HG02571 (cell line): ENCODE results near the gene RSPH6A.
A peak's percentile ranks its signal among the peaks of the same experiment; 100 is the strongest.
"Not testable (repeated sequence)": the region's sequence is repeated elsewhere in the genome, so short reads cannot be mapped to it uniquely, and the experiment has no call there.

Source experiments
- ATAC-seq: cut with Tn5 transposase; IDR thresholded peaks from one replicate; pipeline ENCODE4 v1.9.1; 2021; ENCODE audit warnings: mild to moderate bottlenecking, moderate library complexity; ENCODE audit not compliant: unreplicated experiment

The RSPH6A gene

DNA sequence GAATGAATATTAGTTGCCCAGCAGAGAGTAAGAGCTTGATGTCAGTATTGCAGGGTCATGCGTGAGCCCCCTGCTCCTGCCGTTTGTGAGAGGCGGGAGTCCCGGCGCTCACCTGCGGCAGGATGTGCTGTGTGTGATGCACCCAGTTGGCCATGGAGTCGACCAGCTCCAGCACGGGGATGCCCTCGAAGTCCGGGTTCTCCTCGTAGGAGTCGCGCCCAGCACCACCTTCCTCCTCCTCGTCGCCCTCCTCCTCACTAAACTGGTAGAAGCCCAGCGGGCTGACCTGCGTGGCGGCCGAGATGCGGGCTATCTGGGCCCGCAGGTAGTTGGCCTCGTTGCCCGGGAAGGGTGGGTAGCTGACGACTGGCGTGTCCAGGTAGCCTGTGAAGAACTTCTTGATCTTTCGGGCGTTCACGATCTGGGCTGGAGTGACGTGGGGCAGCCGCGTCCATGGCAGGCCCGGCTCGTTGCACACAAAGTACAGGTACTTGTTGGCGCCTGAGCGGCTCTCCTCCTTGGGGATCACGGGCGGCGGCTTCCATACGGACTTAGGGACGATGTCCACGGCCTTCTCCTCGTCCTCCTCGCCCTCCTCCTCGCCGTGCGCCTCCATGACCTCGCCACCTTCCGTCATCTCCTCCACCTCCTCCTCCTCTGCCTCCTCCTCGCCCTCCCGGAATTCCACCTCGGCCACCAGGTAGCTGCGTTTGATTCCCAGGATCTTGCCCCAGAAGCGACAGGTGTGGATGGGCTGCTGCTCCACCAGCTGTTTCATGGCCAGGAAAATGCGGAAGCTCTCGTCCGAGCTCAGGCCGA lies 10.8 kb downstream of the RSPH6A start:
- ATAC-seq, result no peak

DNA sequence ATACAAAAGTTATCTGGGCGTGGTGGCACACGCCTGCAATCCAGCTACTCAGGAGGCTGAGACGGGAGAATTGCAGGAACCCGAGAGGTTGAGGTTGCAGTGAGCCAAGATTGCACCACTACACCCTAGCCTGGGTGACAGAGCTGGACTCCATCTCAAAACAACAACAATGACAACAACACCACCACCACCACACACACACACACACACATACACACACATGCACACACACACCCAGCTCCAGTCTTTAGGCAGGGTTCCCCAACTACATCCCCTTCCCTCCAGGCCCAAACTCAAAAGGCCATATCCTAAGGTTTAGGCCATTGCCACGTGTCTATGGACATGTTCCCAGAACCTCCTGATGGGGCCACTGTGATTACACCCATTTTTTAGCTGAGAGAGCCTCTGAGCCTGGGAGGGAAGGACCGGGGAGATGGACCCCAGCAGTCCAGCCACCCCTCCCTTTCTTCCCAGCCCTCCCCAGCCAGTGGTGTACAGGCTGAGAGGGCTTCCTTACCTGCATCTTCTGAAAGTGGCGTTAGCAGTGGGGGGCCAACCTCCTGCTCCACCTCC lies 13.4 kb downstream of the RSPH6A start:
- ATAC-seq, result no peak

DNA sequence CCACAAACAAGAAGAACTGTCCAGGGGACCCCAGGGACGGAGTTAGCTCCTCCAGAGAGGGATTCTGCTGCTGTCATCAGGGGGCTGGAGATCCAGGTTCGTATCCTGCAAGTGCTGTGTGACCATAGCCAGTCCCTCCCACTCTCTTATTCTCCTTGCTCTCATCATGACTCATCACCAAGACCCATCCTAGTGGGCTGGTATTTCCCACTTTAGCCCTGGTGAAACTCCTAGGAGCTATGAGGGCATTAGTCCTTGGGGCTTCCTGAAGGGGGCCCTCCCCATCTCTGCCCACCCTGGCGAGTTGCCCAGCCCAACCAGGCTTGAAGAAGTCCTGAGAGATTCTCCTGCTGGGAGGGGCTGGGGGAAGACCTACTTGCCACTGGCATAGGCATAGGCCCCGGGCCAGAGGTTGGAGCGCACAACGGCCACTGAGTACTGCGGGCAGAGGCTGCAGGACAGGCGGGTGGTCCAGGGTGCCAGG lies 15.0 kb downstream of the RSPH6A start:
- no peak for ATAC-seq

DNA sequence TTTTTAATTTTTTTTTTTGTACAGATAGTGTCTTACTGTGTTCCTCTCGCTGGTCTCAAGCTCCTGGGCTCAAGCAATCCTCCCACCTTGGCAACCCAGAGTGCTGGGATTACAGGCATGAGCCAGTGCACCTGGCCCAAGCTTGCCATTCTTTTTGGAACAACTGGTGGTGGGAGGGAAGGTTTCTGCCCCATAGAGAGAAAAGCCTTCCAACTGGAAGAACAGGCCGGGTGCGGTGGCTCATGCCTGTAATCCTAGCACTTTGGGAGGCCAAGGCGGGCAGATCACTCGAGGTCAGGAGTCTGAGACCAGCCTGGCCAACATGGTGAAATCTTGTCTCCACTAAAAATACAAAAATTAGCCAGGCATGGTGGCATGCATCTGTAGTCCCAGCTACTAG lies 15.6 kb downstream of the RSPH6A start:
- ATAC-seq, result not testable (repeated sequence)

DNA sequence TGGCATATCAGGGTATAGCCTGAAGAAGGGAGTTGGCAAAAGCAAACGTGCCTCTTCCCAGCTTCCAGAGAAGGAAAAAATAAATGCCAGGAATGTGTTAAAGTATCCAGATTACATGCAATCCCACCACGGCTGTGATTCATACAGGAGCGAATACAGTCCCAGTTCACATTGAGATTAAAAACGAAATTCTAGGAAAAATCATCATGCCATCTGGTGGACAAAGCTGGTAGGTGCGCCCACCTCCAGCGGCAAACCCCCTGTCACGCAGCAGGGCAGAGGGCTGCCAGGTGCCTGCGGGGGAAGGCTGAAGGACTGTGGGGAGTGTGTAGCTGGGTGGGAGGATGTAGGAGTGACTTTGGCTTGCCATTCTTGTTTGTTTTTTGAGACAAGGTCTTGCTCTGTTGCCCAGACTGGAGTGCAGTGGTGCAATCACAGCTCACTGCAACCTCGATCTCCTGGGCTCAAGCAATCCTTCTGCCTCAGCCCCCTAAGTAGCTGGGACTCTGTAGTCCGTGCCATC lies 16.1 kb downstream of the RSPH6A start:
- no peak for ATAC-seq

DNA sequence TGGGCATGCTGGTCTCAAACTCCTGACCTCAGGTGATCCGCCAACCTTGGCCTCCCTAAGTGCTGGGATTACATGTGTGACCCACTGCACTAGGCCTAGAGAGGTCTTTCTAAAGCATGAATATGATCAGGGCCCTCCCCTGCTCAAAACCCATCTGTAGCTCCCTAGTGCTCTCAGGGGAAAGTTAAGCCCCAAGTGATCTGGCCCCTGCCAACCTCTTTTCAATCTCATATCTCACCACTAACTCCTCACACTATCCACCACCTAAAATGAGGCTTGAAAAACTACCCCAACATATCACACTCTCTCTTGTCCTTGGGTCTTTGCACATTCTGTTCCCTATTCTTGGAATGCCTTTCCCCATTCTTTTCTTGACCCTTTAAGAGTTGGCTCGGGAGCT lies 20.5 kb downstream of the RSPH6A start:
- no peak for ATAC-seq

DNA sequence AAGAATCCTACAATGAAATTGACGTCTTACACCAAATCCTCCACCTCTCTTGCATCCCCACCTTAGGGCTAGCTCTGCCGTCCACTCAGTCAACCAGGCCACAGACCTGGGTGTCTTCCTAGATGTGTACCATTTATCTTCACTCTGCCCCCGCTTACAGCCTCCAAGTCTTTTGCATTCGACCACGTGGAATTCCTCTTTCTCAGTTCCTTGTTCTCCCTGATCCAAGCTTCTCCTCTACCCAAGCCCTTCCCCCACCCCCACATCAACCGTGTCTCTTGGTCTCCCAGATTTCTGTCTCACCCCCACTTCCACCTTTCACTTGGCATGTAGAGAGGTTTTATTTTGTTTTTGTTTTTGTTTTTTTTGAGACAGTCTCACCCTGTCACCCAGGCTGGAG lies 21.2 kb downstream of the RSPH6A start:
- no peak for ATAC-seq

DNA sequence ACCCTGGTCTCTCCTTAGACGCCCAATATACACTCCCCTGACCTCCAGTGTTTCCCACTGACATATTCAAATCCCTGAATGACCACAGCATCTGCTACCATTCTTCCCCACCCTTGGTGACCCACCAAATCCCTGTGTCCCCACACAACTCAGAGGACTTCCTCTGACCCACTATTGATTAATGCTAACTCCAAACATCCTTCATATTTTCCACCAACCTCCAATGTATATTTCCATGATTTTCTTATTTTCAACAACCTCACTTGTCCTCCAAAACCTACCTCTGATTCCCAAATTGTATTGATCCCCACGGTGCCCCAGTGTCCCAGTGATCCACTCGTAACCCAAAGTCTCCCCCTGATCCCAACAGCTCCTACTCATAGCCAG lies 21.9 kb downstream of the RSPH6A start:
- no peak for ATAC-seq

DNA sequence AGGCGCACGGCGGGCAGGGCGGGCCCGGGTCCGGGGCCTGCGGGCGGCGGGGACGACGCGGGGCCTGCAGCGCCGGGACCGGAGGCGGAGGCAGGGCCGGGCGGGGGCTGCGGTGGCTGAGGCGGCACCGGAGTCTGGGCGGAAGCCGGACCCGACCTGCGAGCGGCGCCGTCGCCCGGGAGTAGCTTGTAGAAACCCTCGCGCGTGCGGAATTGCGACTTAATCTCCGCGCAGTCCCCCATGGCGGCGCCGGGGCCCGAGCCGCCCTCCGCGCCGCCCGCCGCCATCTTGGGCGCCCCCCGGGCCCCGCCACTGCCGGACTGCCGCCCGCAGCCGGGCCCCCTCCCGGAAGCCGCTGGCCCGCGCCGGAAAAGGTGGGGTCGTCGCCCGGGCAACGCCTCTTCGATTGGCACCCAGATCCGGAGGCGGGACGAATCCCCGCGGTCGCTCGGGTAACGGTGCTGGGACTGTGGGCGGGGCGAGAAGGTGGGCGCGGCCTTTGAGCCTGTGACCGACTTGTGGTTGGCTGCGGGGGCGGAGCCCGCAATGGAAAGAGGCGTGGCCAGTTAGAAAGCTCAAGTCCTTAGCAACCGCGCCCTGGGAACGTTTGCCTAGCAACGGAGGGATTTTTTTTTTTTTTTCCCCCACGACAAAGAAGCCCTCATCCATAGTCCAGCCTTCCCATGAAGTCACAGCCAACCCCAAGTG lies 22.5 kb downstream of the RSPH6A start, which contains the start of gene DMWD:
Gene DMWD (minus strand): TSS at position 376 of the 708 bp plus-strand sequence. CDS start 89 bp downstream, at position 287.
- peak; percentile 92 for ATAC-seq

DNA sequence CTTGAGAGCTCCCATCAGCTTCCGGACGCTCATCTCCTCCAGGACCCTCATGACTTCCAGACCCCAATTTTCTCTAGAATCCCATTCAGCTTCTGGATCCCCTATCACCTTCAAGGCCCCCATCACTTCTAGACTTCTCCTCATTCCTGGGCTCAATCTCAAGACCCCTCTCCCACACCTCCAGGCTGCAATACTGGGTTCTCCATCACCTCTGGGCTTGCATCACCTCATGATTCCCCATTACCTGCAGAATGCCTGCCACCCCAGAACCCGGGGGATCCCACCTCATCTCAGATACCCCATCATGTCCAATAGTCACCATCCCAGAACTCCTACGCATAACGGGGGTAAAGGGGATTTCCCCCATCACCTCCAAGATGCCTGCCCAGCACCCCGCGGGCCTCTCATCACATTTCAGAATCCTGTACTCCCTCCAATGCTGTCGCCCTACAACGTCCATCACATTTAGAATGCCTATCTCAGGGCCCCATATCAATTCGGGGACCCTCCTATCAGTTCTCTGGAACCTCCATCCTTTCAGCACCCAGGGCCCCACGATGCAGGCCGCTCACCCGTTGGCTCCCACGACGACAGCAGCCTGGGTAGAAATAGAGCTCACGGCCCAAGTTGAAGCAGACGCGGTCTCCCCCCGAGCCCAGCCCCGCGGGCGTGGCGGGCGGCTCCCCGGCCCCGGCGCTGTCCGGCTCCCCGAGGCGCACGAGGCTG lies 23.2 kb downstream of the RSPH6A start:
- ATAC-seq, result no peak

DNA sequence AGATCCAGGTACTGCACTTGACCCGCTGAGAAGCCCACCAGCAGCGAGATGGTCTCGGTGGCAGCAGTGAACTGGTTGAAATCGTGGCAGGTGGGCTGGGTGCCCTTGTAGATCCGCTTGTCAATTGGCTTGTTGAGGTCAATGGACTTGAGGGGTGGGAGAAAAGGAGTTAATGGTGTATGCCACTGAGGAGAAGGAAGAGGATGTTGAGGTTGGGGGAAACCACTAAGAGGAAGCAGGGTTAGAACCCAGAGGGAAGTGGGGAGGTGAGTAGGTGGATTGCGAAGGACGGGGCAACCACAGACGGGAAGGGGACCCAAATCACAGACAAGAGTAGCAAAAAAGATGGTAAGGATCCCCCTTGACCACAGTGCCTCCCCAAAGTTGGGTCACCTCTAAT lies 24.2 kb downstream of the RSPH6A start:
- ATAC-seq, result no peak

DNA sequence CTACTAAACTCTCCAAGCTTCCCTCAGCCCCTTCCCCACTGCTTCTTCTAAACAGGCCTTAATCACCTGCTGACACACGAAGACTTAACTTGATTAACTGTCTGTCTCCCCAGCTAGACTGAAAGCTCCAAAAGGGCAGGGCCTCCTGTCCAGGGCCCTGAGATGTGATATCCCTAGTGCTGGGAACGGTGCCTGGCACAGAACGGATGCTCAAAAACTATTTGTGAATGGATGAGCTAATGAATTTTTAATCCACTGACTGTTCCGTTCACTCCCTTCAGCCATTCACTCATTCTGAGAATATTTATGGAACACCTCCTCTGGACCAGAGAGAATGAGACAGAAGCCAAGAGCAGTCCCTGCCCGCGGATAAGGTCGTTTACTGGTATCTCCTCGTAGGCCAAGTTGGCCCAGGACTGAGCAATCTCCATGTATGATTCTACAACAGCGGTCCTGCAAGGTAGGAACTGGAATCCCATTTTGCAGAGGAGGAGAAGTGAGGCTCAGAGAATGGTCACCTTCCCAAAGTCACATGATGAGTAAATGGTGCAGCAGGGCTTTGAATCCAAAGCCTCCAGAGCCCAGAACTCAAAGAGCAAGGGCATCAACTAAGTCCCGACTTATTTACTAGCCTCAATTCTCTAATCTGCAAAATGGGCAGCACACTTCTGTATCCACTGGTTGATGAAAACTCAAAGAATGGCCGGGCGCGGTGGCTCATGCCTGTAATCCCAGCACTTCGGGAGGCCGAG lies 25.9 kb downstream of the RSPH6A start:
- no peak for ATAC-seq

DNA sequence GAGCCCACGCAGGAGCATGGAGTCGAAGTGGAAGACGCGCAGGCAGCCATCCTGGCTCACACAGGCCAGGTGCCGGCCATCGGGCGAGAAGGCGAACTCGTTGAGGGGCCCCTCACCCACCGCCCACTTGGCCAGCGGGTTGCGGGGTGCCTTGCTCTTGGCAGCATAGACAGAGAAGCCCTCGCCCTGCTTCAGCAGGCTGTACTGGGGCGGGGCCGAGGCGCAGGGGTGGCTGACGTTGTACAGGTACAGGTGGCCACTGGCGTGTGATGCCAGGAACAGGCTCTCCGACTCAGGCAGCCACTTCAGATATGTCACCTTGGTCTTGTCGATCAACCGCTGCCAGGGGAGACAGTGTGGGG lies 28.6 kb downstream of the RSPH6A start:
- no peak for ATAC-seq

DNA sequence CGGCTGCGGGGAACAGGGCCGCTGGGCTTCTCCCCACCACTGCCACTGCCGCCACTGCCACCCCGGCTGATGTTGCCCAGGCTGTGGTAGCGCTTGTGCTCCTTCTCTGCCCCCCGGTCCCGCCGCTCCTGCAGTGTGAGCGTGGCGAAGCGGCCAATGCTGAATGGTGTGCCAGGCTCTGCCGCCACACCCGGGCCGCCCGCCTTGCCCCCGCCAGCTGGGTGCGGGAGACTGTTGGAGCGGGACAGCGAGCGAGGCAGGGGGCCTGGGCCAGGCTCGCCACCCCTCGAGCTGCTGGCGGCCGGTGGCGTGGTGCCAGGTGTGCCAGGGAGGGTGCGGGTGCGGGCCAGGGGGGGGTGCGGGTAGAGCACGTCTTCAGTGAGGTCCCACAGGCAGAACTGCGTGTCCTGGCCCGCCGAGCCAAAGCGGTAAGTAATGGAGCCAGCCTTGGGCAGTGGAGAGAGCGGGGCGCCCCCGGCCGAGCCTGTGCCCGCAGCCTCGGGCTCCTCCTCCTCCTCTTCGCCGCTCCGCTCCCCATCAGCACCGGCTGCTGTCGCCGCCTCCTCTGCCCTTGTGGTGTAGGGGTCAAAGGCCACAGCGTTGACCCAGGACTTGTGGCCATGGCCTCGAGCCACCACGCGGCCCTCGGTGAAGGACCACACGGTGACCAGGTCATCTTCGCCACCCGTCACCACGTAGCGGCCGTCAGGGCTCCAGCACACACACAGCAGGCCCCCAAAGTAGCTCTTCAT lies 29.2 kb downstream of the RSPH6A start:
- ATAC-seq, result no peak

DNA sequence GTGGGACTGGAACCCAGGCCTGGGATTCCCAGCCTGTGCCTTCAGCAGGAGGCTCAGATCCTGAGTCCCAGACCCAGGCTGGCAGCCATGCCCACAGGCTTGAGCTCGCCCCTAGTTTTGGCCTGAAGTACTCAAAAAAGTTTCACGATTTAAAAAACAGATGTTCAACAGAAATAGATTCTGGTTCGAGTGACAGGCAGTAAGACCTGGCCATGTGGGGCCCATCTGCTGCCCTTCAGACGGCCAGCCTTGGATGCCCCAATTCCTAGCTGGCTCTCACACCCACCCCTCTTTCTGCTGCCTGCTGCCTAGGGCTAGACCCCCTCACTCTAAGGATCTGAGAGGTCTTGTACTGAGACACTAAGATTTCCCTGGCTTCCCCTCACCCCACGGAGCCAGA lies 30.0 kb downstream of the RSPH6A start:
- no peak for ATAC-seq

DNA sequence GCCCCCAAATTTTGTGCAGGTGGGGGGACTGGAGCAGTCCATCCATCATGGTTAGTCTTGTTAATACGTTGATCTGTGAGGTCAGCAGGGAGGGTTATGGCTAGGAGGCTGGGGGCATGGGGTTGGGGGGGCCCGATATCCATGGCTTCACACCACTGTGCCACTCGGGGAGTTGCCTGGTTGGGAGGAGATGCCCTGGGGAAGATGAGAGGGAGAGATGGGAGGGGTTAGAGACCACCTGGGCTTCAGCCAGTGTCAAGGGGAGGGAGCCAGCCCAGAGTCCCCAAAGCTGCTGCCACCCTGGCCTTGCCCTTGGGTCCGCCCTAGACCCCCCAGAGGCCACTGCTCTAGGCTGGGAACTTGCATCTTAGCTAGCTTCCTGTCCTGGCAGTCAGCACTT lies 31.0 kb downstream of the RSPH6A start:
- no peak for ATAC-seq

DNA sequence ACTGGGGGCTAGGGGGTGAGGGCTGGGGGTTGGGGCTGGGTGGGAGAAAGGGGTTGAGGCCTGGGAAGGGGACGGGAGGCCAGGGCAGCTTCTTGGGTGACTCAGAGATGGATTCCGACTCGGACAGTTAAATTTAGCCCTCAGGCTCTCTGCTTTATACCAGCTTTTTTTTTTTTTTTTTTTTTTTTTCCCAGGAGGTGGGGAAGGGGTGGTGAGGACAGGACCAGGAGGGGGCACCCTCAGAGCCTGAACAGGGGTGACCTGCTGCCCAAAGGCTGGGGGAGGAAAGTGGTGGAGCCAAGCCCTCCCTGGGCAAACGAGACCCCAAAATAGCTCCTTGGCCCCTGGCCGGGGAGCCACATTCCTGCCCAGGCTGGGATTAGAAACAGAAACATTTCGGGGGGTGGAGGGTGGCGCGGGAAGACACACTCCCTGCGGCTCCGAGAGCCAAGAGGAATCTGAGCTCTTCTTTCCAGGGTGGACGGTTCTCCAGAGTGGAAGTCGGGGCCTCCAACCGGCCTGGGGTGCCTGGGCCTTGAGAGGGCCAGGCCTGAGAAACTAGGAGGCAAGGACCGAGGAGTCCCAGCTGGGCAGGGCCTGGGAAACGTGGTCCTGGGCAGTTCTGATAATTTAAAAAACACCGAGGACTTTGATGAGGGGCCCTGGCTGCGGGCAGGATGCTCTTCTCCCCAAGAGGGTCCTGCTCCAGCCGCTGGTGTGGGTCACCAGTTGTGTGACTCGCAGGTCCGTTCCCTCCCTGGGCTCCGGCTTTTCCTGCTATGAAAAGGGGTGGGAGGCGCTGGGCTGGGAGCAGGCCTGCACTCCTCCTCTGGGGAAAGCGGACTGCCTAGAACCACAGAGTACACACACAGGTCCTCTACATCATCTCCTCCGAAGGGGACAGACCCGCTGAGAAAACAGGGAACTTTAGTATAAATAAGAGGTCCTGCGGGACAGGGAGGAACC lies 32.0 kb downstream of the RSPH6A start:
- no peak for ATAC-seq

DNA sequence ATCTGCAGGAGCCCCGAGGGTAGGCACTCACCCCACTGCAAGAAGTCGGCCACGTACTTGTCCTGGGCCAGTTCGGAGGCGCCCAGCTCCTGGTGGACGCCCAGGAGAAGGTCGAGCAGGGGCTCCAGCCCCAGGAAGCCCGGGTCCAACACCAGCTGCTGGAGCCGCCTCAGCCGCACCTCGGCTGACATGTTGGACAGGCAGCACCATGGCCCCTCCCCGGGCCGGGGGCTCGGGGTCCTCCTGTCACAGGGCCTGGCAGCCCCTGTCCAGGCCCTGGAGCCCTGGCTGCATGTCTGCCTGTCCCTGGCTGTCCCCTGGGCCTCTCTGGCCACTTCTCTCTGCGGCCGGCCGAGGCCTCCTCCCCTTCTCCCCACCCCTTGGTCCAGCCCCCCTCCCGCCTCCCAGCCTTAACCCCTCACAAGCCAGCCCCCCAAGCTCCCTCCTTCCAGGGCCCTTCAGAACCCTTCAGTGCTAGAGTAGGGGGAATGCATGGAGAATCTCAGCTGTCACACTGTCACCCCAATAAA lies 32.9 kb downstream of the RSPH6A start, which contains the start of gene DMPK:
Gene DMPK (minus strand): TSS at position 329 of the 530 bp plus-strand sequence. CDS start 138 bp downstream, at position 191.
- no peak for ATAC-seq
